HG03139 (cell line): ENCODE measurements around the gene LNX1.
"Not testable (repeated sequence)": the region's sequence is repeated elsewhere in the genome, so short reads cannot be mapped to it uniquely, and the experiment has no call there.

ENCODE experiments used
- ATAC-seq: cut with Tn5 transposase; IDR thresholded peaks from one replicate; pipeline ENCODE4 v1.9.1; 2021; ENCODE audit not compliant: unreplicated experiment

The LNX1 gene

GRCh38 chr4:53476232-53477037, 114.9 kb downstream of the LNX1 start:
- ATAC-seq, result no peak

- not testable (repeated sequence) for ATAC-seq
Measured at GRCh38 chr4:53466576-53466975, 124.7 kb downstream of the LNX1 start.

DNA sequence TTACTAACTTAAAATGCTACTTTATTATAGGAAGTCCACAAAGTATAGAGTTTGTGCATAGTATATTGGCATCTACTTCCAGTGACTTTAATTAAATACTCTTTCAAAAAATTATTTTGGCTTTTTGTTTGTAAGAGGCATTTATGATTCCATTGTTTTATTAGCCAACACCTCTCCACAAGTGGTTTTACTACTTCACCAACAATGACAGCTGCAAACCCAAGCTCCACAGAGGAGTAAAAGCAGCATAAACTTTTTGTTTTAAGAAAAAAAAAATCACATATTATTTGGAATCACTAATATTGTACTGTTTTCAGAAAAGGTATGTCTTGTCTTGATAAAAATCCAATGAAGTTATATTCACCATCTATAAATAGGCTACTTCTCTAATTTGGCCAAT, 125.4 kb downstream of the LNX1 start:
- no peak for ATAC-seq

GRCh38 chr4:53465281-53465680, 126.0 kb downstream of the LNX1 start:
- no peak for ATAC-seq

- ATAC-seq, result no peak
Measured at GRCh38 chr4:53463340-53463739, 127.9 kb downstream of the LNX1 start.

DNA sequence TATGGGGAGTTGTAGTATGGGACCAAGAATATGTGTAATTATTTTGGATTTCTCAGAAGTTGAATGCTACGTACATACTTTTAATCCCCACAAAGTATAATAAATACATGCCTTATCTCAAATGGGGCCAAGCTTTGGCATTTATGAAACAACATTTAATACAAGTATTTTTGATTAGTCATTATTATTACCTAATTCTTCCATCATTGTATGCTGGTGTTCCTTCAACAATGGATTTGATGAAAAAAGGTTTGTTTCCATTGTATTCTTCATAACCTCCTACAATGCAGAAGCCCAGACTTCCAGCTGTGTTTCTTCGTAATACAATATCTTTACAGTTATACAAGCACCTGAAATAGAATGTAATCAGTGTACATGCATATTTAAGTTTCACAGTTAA, 130.0 kb downstream of the LNX1 start:
- ATAC-seq, result no peak

DNA sequence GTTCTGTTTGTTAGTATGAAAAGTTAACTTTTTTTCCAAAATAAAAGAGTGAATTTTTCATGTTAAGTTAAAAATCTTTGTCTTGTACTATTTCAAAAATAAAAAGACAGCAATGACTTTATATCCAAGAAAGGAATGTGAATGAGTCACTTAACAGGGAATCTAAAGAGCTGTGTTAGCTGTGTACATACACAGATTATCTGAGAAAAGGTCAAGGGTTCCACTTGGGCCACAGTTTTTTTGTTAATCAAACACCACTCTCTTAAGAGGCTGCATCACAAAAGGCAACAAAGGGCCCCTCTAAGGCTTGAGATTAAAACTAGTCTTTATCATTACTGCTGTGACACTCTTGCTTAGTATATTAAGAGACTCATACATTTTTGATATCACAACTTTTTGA, 131.7 kb downstream of the LNX1 start:
- no peak for ATAC-seq

GRCh38 chr4:53456178-53456577, 135.1 kb downstream of the LNX1 start:
- no peak for ATAC-seq

DNA sequence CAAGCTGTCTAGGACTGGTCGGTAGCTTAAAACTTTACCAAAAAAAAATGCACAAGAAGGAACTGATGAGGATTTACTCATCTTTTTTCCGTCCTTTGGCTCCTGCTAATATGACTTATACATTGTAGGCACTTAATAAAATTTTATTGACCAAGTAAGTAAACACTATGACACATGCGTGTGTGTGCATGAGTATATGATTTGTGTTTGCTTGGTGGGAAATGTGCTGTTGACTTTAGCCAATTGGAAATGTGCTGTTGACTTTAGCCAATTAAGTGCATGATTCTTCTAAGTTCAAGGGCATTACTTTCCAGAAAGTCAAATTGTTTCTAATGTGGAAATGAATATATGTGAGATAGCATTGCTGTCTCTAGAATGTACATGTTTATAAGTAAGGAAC, 135.5 kb downstream of the LNX1 start:
- no peak for ATAC-seq

GRCh38 chr4:53453385-53453784, 137.9 kb downstream of the LNX1 start:
- no peak for ATAC-seq

- no peak for ATAC-seq
Measured at GRCh38 chr4:53450773-53451172, 140.5 kb downstream of the LNX1 start.

DNA sequence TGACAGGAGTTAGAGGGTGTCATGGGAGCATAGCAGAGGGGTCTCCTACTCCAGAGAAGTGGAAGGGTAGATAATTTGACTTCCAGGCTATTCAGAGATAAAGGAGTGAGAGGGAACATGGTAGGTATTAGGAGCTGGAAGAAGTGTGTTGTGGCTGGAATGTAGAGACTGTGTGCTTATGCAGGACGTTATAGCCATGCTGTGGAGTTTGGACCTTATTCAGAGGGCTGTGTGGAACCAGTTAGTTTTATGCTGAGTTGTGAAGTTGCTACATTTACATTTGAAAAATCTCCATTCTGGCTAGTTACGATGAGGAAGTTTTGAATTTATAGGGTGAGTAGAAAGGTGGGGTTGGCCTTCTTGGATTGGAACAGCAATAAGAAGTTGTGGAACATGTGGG, 146.3 kb downstream of the LNX1 start:
- no peak for ATAC-seq

DNA sequence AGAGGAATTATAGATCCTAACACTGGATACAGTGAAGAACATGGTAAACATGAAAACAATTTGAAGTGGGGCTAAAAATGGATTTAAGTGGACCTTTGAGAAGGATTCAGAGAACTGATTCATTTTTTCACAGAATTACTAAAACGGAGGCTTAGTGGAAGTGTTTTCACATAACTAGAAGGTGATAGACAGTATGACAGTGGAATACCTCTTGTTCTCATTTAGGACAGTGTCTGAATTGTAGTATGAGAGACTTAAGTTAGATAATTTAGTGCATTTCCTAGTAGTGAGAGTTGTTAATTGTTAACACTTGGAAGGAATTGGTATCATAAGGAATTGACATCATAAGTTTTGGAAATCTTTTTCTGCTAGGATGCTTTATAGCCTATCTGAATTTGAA, 149.7 kb downstream of the LNX1 start:
- no peak for ATAC-seq

DNA sequence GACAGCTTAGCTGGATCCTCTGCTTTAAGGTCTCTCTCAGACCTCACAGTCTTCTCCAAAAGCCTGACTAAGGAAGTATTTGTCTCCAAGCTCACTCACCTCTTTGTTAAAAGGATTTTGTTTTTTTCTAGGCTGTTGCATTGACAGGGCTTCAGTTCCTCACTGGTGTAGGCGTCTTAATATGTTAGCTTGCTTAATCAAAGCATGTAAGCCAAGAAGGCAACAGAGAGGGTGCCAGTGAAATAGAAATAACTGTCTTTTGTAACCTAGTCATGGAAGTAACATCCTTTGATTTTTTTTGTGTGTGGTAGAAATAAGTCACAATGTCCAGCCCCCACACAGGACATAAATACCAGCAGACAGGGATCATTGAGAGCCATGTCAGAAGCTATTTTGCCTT, 155.0 kb downstream of the LNX1 start:
- no peak for ATAC-seq

- no peak for ATAC-seq
Measured at GRCh38 chr4:53432528-53433424, 158.5 kb downstream of the LNX1 start.

- no peak for ATAC-seq
Measured at GRCh38 chr4:53431052-53431451, 160.2 kb downstream of the LNX1 start.

DNA sequence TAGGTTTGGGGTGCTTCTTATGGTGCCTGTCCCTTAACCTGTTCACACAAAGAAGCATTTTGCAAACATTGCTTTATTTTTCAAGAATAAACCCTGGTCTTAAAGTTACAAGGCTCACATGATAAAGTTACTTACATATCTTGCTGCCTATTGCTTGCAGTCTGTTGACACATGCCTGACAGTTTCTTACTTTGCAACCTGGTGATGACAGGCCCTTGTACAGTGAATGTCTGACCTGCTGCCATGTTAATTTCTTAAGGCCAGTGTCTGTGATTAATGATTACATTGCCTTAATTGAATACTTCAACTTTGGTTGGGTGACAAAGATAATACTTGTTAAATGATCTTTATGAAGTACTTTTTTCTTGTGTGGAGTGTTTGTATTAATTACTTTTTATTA, 163.9 kb downstream of the LNX1 start:
- no peak for ATAC-seq

DNA sequence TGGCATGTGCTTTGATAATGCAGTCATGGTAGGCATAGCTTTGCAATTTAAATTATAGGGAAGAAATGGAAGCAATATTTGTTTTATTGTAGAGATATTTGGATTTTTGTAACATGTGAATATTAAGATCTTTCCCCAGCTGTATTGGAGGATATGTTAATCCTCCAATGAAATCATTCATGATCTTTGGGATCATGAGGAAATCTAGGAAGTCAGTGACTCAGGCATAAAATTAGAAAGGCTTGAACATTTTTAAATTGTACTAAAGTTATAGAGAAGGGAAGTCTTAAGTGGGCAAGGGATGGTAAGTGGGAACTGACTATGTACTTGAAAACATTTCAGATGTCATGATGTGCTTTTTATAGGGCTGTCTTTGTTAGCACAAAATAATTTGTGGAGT, 167.0 kb downstream of the LNX1 start:
- no peak for ATAC-seq

DNA sequence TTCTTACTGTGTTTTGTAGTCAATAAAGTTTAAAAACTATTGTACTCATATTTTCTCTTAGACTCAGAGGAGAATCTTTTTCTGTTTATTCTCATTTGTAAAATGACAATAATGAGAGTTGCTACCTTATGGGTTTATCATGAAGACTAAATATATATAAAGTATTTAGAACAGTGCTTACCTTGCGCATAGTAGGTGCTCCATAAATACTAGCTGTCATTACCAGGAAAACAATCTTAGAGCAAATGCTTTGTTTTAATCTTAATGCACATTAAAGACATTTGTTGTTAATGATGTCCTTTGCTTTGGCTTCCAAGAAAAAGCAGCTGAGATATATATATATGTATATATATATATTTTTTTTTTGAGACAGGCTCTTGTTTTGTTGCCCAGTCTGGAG, 168.9 kb downstream of the LNX1 start:
- no peak for ATAC-seq

DNA sequence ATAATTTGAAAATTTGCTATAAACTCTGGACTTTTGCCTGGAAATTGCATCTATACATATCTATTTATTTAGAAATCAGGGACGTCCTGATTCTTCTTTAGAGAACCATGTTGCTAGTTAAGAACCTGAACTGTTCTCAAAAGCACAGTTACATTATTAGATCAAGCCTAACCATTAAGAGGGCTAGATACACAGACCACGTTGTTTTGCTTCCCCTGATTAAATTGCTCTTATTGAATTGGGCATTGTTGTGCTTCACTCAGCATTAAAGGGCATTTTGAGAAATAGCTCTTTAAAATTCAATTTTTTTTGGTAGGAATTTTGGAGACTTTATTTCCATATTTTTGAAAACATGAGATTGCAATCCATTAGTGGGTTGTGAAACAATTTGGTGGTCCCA, 169.5 kb downstream of the LNX1 start:
- no peak for ATAC-seq

DNA sequence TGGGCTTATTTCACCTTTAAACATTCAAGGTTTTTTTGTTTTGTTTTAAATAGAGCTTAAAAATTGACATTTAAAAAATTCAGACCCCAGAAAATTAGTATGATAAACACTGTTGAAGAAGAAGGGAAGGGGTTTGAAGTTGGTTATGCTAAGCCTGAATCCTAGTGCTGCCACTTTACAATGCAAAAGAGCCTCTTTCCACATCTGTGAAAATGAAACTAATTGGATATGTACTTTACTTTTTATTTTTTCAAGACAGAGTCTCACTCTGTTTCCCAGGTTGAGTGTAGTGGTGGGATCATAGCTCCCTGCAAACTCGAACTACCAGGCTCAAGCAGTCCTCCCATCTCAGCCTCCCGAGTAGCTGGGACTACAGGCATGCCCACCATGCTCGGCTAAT, 172.1 kb downstream of the LNX1 start:
- ATAC-seq, result no peak

- not testable (repeated sequence) for ATAC-seq
Measured at GRCh38 chr4:53409479-53409878, 181.8 kb downstream of the LNX1 start.
